Kidney (tissue), 14 donors: ENCODE data around the gene CCDC188. TPM values are rescaled to one million over a fixed set of nuclear protein-coding genes. Genes with fewer than 3 reads are reported as not detected.

Experiments
- DNase-seq, 5 donors: peaks; one replicate each; pipeline ENCODE4 v3.0.0-alpha.2; 2013 to 2020
- FAIRE-seq: peaks from 2 replicates; lab custom pipeline; 2012; peaks lifted over from hg19 to GRCh38; lab: Jason Lieb, UNC
- H3K27ac ChIP-seq, 2 donors: one replicate each; pipeline ENCODE4 v1.7.0; 2013; ENCODE audit warnings: low read depth in 2 of 2, low read length in 2 of 2, inconsistent platforms in 1 of 2
- H3K27me3 ChIP-seq: one replicate; pipeline ENCODE4 v1.7.1; 2013; ENCODE audit warnings: low read length, inconsistent platforms; ENCODE audit not compliant: control insufficient read depth, insufficient read depth
- H3K36me3 ChIP-seq, 3 donors: one replicate each; pipeline versions ENCODE4 v1.7.0 to v1.7.1; 2013; ENCODE audit warnings: low read length in 3 of 3, control low read depth in 1 of 3, inconsistent platforms in 1 of 3; ENCODE audit not compliant: insufficient read depth in 3 of 3, control insufficient read depth in 2 of 3
- H3K4me1 ChIP-seq, 3 donors: one replicate each; pipeline versions ENCODE4 v1.7.0 to v1.7.1; 2013; ENCODE audit warnings: low read length in 3 of 3, inconsistent platforms in 1 of 3, low read depth in 1 of 3; ENCODE audit not compliant: control insufficient read depth in 2 of 3, insufficient read depth in 2 of 3
- H3K4me3 ChIP-seq, 3 donors: one replicate each; pipeline versions ENCODE4 v1.7.0 to v1.8.1; 2013; ENCODE audit warnings: low read length in 3 of 3, control low read depth in 1 of 3, inconsistent platforms in 1 of 3
- H3K9ac ChIP-seq, 3 donors: one replicate each; pipeline versions ENCODE4 v1.7.0 to v1.7.1; 2013; ENCODE audit warnings: low read length in 3 of 3, control low read depth in 1 of 3, inconsistent platforms in 1 of 3
- H3K9me3 ChIP-seq, 3 donors: one replicate each; pipeline versions ENCODE4 v1.7.0 to v1.7.1; 2013; ENCODE audit warnings: low read length in 3 of 3, control low read depth in 1 of 3, inconsistent platforms in 1 of 3; ENCODE audit not compliant: control insufficient read depth in 2 of 3, insufficient read depth in 1 of 3
- CTCF ChIP-seq: IDR thresholded peaks from 3 replicates; pipeline ENCODE4 v1.5.1; 2012; ENCODE audit warnings: mild to moderate bottlenecking, moderate library complexity, borderline replicate concordance; ENCODE audit not compliant: insufficient read depth; ENCODE audit errors: extremely low read depth
- intact Hi-C: fragments of 100-400 bp; cut with DNase I; formaldehyde crosslinking; loops from one replicate; pipeline ENCODE4 v1.11.1; 2022
- polyA plus RNA-seq: library from polyadenylated mRNA; stranded (reverse); fragments of 350-450 nt; fragmentation: Illumina TruSeq; extraction: RNeasy Lipid Tissue Mini Kit (QIAGEN cat#74804); gene quantifications from one replicate; pipeline ENCODE4 v1.2.3, GENCODE V29; 2014; ENCODE audit warnings: low read depth, low replicate concordance; ENCODE audit not compliant: insufficient read depth
- total RNA-seq: library from RNA; stranded (reverse); fragmentation: NEBNext Ultra II Directional; extraction: Animal tissue kit (Norgen Biotek cat#: 25700); gene quantifications from one replicate; pipeline ENCODE4 v1.2.1, GENCODE V29; 2021
- donor health status: control.
- donor health status: control.
- donor health status: control.
- donor health status: control.
- donor health status: control.
- donor health status: DM: yes; HTN: yes; CAD: no.
- donor health status: Normal renal cell carcinoma (clear cell type).

CCDC188 gene
- total and polyA plus RNA-seq, 2 donors from 2014 or later, result 0.54 to 2.8 TPM

- Histone ChIP-seq H3K4me1 (no peaks in the 10 kb centered on the region), H3K9me3 (no peaks in the 10 kb centered on the region), H3K36me3 (no peaks in the 10 kb centered on the region), H3K4me3 (no peak overlapping the region), H3K27ac (no peak overlapping the region), H3K27me3 (no peaks in the 10 kb centered on the region), H3K9ac (no peak overlapping the region)
- FAIRE-seq (no peak), DNase-seq (no peak)
- intact Hi-C loops, result loop anchor here (10.0 kb wide), 1 partner anchor 145 kb away; no protein-coding TSS in a partner anchor
- TF ChIP-seq CTCF, result no peak
Measured at GRCh38 chr22:20149257-20150250, 1.3 kb downstream of the CCDC188 start.

GRCh38 chr22:20148414-20148813 lies 2.4 kb downstream of the CCDC188 start:
- TF ChIP-seq CTCF, result no peak
- Histone ChIP-seq H3K9me3 (no peaks in the 10 kb centered on the region), H3K4me3 (no peak overlapping the region), H3K4me1 (no peaks in the 10 kb centered on the region), H3K27ac (no peak overlapping the region), H3K9ac (no peak overlapping the region), H3K36me3 (no peaks in the 10 kb centered on the region), H3K27me3 (no peaks in the 10 kb centered on the region)
- FAIRE-seq (no peak), DNase-seq (no peak)
- intact Hi-C loops, result no loop called here

- intact Hi-C loops, result no loop called here
- Histone ChIP-seq H3K4me3 (no peak overlapping the region), H3K4me1 (no peaks in the 10 kb centered on the region), H3K27ac (no peak overlapping the region), H3K27me3 (no peaks in the 10 kb centered on the region), H3K9ac (no peak overlapping the region), H3K9me3 (no peaks in the 10 kb centered on the region), H3K36me3 (no peaks in the 10 kb centered on the region)
- FAIRE-seq, result no peak
- TF ChIP-seq CTCF, result no peak
- DNase-seq, result no peak
Measured at GRCh38 chr22:20147237-20147988, 3.4 kb downstream of the CCDC188 start.
